ENCODE results near the gene C1orf122. TPM values are rescaled to one million over a fixed set of nuclear protein-coding genes. Genes with fewer than 3 reads are reported as not detected.

The C1orf122 gene
- total and polyA plus RNA-seq, 3 donors from 2014 or later: 48.1 to 188 (median 147) TPM

- H3K36me3 ChIP-seq (ENCODE audit: low read depth, missing control alignments): no peaks in the 10 kb centered on the region
- peak within 1 kb of the TSS; percentile 55 to 65 for H3K4me3 ChIP-seq
- DNase-seq: peak; percentile 63
- no peak within 1 kb of the TSS for H3K27ac ChIP-seq
- no peaks in the 10 kb centered on the region for H3K9me3 ChIP-seq
- no peaks in the 10 kb centered on the region for H3K27me3 ChIP-seq
- WGBS, 2 donors: 0% methylated on average over 7 to 51 of the region's 82 CpGs
- intact Hi-C loops (cut with DNase I; ENCODE audit: low total_unique reads): no loop called here
- TF ChIP-seq POLR2A (IDR thresholded peaks at IDR 0.05): no peak
- no peak for TF ChIP-seq CTCF (IDR thresholded peaks at IDR 0.05)
- peaks cover 11% of the 10 kb centered on the region for H3K4me1 ChIP-seq
Measured at GRCh38 chr1:37793773-37794371, 13.7 kb upstream of the C1orf122 start, which contains the start of gene MANEAL. Gene MANEAL, plus strand, starts transcription at chr1:37793847. Its CDS starts 336 bp downstream, at chr1:37794183.

- H3K27me3 ChIP-seq: no peaks in the 10 kb centered on the region
- intact Hi-C loops (cut with DNase I; ENCODE audit: low total_unique reads): no loop called here
- no peak overlapping the region for H3K27ac ChIP-seq
- H3K36me3 ChIP-seq (ENCODE audit: low read depth, missing control alignments): no peaks in the 10 kb centered on the region
- TF ChIP-seq CTCF (IDR thresholded peaks at IDR 0.05): no peak
- no peak for TF ChIP-seq POLR2A (IDR thresholded peaks at IDR 0.05)
- peak overlapping the region in 1 of 2 donors; percentile 53 for H3K4me3 ChIP-seq
- no peak for DNase-seq
- no peaks in the 10 kb centered on the region for H3K9me3 ChIP-seq
- H3K4me1 ChIP-seq: peaks cover 11% of the 10 kb centered on the region
- 12 to 16% methylated on average over 11 to 43 of the region's 59 CpGs for WGBS, 2 donors
Measured at GRCh38 chr1:37794372-37795339, 12.9 kb upstream of the C1orf122 start.

GRCh38 chr1:37795340-37796125 lies 12.1 kb upstream of the C1orf122 start:
- peak overlapping the region in 1 of 2 donors; percentile 53 for H3K4me3 ChIP-seq
- intact Hi-C loops (cut with DNase I; ENCODE audit: low total_unique reads): no loop called here
- TF ChIP-seq CTCF (IDR thresholded peaks at IDR 0.05) (no peak), POLR2A (IDR thresholded peaks at IDR 0.05) (no peak)
- H3K27me3 ChIP-seq: no peaks in the 10 kb centered on the region
- no peaks in the 10 kb centered on the region for H3K9me3 ChIP-seq
- H3K4me1 ChIP-seq: peaks cover 11% of the 10 kb centered on the region
- peak; percentile 78 for DNase-seq
- 21 to 23% methylated on average over 21 to 22 of the region's 22 CpGs for WGBS, 2 donors
- H3K36me3 ChIP-seq (ENCODE audit: low read depth, missing control alignments): no peaks in the 10 kb centered on the region
- H3K27ac ChIP-seq: no peak overlapping the region

GRCh38 chr1:37797750-37798345 lies 9.7 kb upstream of the C1orf122 start:
- no peaks in the 10 kb centered on the region for H3K36me3 ChIP-seq (ENCODE audit: low read depth, missing control alignments)
- no peaks in the 10 kb centered on the region for H3K27me3 ChIP-seq
- TF ChIP-seq CTCF (IDR thresholded peaks at IDR 0.05) (no peak), POLR2A (IDR thresholded peaks at IDR 0.05) (no peak)
- H3K4me3 ChIP-seq: no peak overlapping the region
- H3K27ac ChIP-seq: no peak overlapping the region
- WGBS, 2 donors: 89 to 93% methylated on average over 3 of the region's 3 CpGs
- peaks cover 11% of the 10 kb centered on the region for H3K4me1 ChIP-seq
- intact Hi-C loops (cut with DNase I; ENCODE audit: low total_unique reads): no loop called here
- no peaks in the 10 kb centered on the region for H3K9me3 ChIP-seq
- no peak for DNase-seq
